Measurements from ENCODE around the gene CBFA2T3. TPM values are rescaled to one million over a fixed set of nuclear protein-coding genes. Genes with fewer than 3 reads are reported as not detected.

Gene CBFA2T3
- total and polyA plus RNA-seq, 4 donors = 4.7 to 11.8 (median 6.6) TPM

DNA sequence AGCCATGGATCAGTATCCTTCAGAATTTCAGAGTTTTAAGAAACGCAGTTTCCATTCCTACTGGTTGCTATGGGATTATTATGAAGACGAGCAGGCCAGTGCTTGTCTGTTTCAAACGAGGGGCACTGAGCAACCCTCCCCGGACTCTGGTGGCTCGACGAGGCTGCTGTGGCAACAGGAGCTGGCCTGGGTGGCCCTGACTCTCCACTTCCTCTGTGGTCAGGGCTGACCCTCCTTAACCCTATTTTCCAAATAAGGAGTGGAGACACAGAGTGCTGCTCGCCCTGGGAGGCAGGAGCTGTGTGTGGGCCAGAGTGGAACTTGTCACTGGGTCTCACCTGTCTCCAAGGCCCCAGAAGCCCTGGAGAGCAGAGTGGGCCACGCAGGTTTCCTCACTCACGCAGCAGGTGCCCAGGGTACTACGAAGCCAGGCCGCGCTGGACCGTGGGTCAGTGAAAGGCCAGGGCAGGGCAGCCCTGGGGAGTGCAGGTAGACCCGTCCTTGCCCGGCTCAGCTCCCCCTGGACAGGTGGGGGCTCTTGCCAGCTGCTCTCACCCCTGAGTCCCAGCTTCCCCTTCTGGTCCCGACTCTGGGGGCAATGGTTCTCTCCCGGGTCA, 123.6 kb downstream of the CBFA2T3 start:
- 68 to 77% methylated on average over 17 of the region's 17 CpGs for WGBS, 2 donors
- peaks cover 0 to 19% (median under 1%) of the 10 kb centered on the region in 4 donors for H3K36me3 ChIP-seq (ENCODE audit: control insufficient read depth in 4 of 4, insufficient read depth in 4 of 4, low read length in 4 of 4)
- no peak for DNase-seq

GRCh38 chr16:88851616-88852015, 125.4 kb downstream of the CBFA2T3 start:
- ATAC-seq (ENCODE audit: insufficient read depth, low FRiP score) (no peak), DNase-seq (no peak)
- WGBS, 2 donors = 89 to 95% methylated on average over 19 of the region's 19 CpGs

More for the DNA sequence above, 123.6 kb downstream of the CBFA2T3 start:
- Histone ChIP-seq H3K4me3 (no peak overlapping the region), H3K4me1 (ENCODE audit: control insufficient read depth in 5 of 5, insufficient read depth in 5 of 5, low read length in 5 of 5) (peaks cover 0 to 16% (median 7%) of the 10 kb centered on the region in 5 donors), H3K27me3 (ENCODE audit: control insufficient read depth in 3 of 3, insufficient read depth in 3 of 3, low read length in 2 of 3) (no peaks in the 10 kb centered on the region), H3K9me3 (ENCODE audit: control insufficient read depth in 4 of 4, insufficient read depth in 3 of 4, low read length in 3 of 4) (no peaks in the 10 kb centered on the region), H3K27ac (ENCODE audit: low read depth in 1 of 2, low read length in 1 of 2) (no peak overlapping the region), H3K9ac (ENCODE audit: insufficient read depth in 1 of 2, low read length in 2 of 2) (no peak overlapping the region)
- ATAC-seq (ENCODE audit: insufficient read depth, low FRiP score) = no peak
- TF ChIP-seq, protein P1, sequence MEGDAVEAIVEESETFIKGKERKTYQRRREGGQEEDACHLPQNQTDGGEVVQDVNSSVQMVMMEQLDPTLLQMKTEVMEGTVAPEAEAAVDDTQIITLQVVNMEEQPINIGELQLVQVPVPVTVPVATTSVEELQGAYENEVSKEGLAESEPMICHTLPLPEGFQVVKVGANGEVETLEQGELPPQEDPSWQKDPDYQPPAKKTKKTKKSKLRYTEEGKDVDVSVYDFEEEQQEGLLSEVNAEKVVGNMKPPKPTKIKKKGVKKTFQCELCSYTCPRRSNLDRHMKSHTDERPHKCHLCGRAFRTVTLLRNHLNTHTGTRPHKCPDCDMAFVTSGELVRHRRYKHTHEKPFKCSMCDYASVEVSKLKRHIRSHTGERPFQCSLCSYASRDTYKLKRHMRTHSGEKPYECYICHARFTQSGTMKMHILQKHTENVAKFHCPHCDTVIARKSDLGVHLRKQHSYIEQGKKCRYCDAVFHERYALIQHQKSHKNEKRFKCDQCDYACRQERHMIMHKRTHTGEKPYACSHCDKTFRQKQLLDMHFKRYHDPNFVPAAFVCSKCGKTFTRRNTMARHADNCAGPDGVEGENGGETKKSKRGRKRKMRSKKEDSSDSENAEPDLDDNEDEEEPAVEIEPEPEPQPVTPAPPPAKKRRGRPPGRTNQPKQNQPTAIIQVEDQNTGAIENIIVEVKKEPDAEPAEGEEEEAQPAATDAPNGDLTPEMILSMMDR (IDR thresholded peaks at IDR 0.05; ENCODE audit: control extremely low read depth, extremely low read depth) = no peak

DNA sequence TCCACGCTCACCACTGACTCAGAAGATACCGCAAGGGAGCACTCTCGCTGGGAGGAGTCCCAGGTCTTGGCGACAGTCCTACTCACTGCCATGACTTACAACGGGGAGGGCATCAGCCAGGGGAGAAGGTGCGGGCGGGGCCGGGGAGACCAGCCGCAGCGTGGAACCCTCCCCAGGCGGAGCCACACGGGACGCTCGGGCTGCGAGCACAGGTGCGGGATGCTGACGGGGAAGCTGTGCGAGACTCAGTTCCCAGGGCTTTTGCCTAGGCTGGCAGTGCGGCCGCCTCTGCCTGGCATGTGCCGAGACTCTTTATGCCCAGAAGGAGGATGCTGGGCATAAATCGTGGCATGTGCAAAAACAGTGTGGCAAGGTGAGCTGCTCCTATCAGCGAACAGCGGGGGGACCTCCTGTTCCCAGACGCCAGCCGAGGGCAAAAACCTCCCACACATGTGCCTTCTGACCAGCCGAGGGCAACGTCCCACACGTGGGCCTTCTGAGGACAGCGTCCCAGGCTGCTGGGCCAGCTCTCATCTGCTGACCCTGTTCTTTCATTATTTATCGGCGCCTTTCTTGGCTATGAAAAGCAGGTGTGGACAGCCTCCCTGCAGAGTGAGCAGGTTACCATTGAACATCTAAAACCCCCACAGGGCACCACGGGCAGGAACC, 126.3 kb downstream of the CBFA2T3 start:
- WGBS, 2 donors = 94 to 96% methylated on average over 32 to 33 of the region's 33 CpGs

More at GRCh38 chr16:88851616-88852015, 125.4 kb downstream of the CBFA2T3 start:
- H3K27ac ChIP-seq (ENCODE audit: low read depth in 1 of 2, low read length in 1 of 2) = no peak overlapping the region
- H3K27me3 ChIP-seq (ENCODE audit: control insufficient read depth in 3 of 3, insufficient read depth in 3 of 3, low read length in 2 of 3) = no peaks in the 10 kb centered on the region
- H3K9me3 ChIP-seq (ENCODE audit: control insufficient read depth in 4 of 4, insufficient read depth in 3 of 4, low read length in 3 of 4) = no peaks in the 10 kb centered on the region
- peaks cover 0 to 11% (median 0%) of the 10 kb centered on the region in 5 donors for H3K4me1 ChIP-seq (ENCODE audit: control insufficient read depth in 5 of 5, insufficient read depth in 5 of 5, low read length in 5 of 5)
- TF ChIP-seq, protein P1 (IDR thresholded peaks at IDR 0.05; ENCODE audit: control extremely low read depth, extremely low read depth) = no peak
- H3K4me3 ChIP-seq = no peak overlapping the region
- H3K36me3 ChIP-seq (ENCODE audit: control insufficient read depth in 4 of 4, insufficient read depth in 4 of 4, low read length in 4 of 4) = peaks cover 0 to 24% (median 0%) of the 10 kb centered on the region in 4 donors
- H3K9ac ChIP-seq (ENCODE audit: insufficient read depth in 1 of 2, low read length in 2 of 2) = no peak overlapping the region

More for the DNA sequence above, 126.3 kb downstream of the CBFA2T3 start:
- H3K27ac ChIP-seq (ENCODE audit: low read depth in 1 of 2, low read length in 1 of 2) = no peak overlapping the region
- no peak overlapping the region for H3K9ac ChIP-seq (ENCODE audit: insufficient read depth in 1 of 2, low read length in 2 of 2)
- H3K36me3 ChIP-seq (ENCODE audit: control insufficient read depth in 4 of 4, insufficient read depth in 4 of 4, low read length in 4 of 4) = peaks cover 0 to 24% (median 0%) of the 10 kb centered on the region in 4 donors
- ATAC-seq (ENCODE audit: insufficient read depth, low FRiP score) (no peak), DNase-seq (no peak)
- H3K27me3 ChIP-seq (ENCODE audit: control insufficient read depth in 3 of 3, insufficient read depth in 3 of 3, low read length in 2 of 3) = no peaks in the 10 kb centered on the region
- peaks cover 0 to 4% (median 0%) of the 10 kb centered on the region in 5 donors for H3K4me1 ChIP-seq (ENCODE audit: control insufficient read depth in 5 of 5, insufficient read depth in 5 of 5, low read length in 5 of 5)
- H3K9me3 ChIP-seq (ENCODE audit: control insufficient read depth in 4 of 4, insufficient read depth in 3 of 4, low read length in 3 of 4) = no peaks in the 10 kb centered on the region
- TF ChIP-seq, protein P1 (IDR thresholded peaks at IDR 0.05; ENCODE audit: control extremely low read depth, extremely low read depth) = no peak
- no peak overlapping the region for H3K4me3 ChIP-seq
